ENCODE results near the gene MAML3. TPM values are rescaled to one million over a fixed set of nuclear protein-coding genes. Genes with fewer than 3 reads are reported as not detected.

MAML3 gene
- total RNA-seq, 1 donor from 2014 or later: 59.4 TPM

- Mint-ChIP-seq H3K27ac (ENCODE audit: unreplicated experiment) (peak overlapping the region; percentile 88), H3K36me3 (ENCODE audit: unreplicated experiment) (no peaks in the 10 kb centered on the region), H3K27me3 (ENCODE audit: unreplicated experiment) (peaks cover 12% of the 10 kb centered on the region), H3K4me3 (ENCODE audit: unreplicated experiment) (peak overlapping the region; percentile 50), H3K4me1 (ENCODE audit: low read depth, unreplicated experiment) (peaks cover 73% of the 10 kb centered on the region), H3K9me3 (ENCODE audit: unreplicated experiment) (peaks cover 15% of the 10 kb centered on the region)
- no peak for DNase-seq
- TF ChIP-seq CTCF (IDR thresholded peaks at IDR 0.05; ENCODE audit: partially characterized antibody, unreplicated experiment): no peak
Observed at GRCh38 chr4:140095694-140096482, 58.1 kb downstream of the MAML3 start.

- peak; percentile 34 for DNase-seq
- TF ChIP-seq CTCF (IDR thresholded peaks at IDR 0.05; ENCODE audit: partially characterized antibody, unreplicated experiment): no peak
- Mint-ChIP-seq H3K27ac (ENCODE audit: unreplicated experiment) (peak overlapping the region; percentile 88), H3K4me3 (ENCODE audit: unreplicated experiment) (peak overlapping the region; percentile 50), H3K9me3 (ENCODE audit: unreplicated experiment) (peaks cover 15% of the 10 kb centered on the region), H3K36me3 (ENCODE audit: unreplicated experiment) (no peaks in the 10 kb centered on the region), H3K4me1 (ENCODE audit: low read depth, unreplicated experiment) (peaks cover 67% of the 10 kb centered on the region), H3K27me3 (ENCODE audit: unreplicated experiment) (peaks cover 11% of the 10 kb centered on the region)
Observed at GRCh38 chr4:140094438-140095420, 59.3 kb downstream of the MAML3 start.

- H3K36me3 Mint-ChIP-seq (ENCODE audit: unreplicated experiment): no peaks in the 10 kb centered on the region
- H3K4me1 Mint-ChIP-seq (ENCODE audit: low read depth, unreplicated experiment): peaks cover 53% of the 10 kb centered on the region
- peak overlapping the region; percentile 86 for H3K27ac Mint-ChIP-seq (ENCODE audit: unreplicated experiment)
- TF ChIP-seq CTCF (IDR thresholded peaks at IDR 0.05; ENCODE audit: partially characterized antibody, unreplicated experiment): no peak
- H3K4me3 Mint-ChIP-seq (ENCODE audit: unreplicated experiment): peak overlapping the region; percentile 79
- H3K27me3 Mint-ChIP-seq (ENCODE audit: unreplicated experiment): peaks cover 11% of the 10 kb centered on the region
- peaks cover 15% of the 10 kb centered on the region for H3K9me3 Mint-ChIP-seq (ENCODE audit: unreplicated experiment)
- peak; percentile 83 for DNase-seq
Observed at GRCh38 chr4:140092094-140092851, 61.7 kb downstream of the MAML3 start.

- H3K36me3 Mint-ChIP-seq (ENCODE audit: unreplicated experiment): no peaks in the 10 kb centered on the region
- no peak for DNase-seq
- peaks cover 44% of the 10 kb centered on the region for H3K4me1 Mint-ChIP-seq (ENCODE audit: low read depth, unreplicated experiment)
- peaks cover 15% of the 10 kb centered on the region for H3K9me3 Mint-ChIP-seq (ENCODE audit: unreplicated experiment)
- peaks cover 11% of the 10 kb centered on the region for H3K27me3 Mint-ChIP-seq (ENCODE audit: unreplicated experiment)
- H3K4me3 Mint-ChIP-seq (ENCODE audit: unreplicated experiment): no peak overlapping the region
- H3K27ac Mint-ChIP-seq (ENCODE audit: unreplicated experiment): no peak overlapping the region
- TF ChIP-seq CTCF (IDR thresholded peaks at IDR 0.05; ENCODE audit: partially characterized antibody, unreplicated experiment): no peak
Observed at GRCh38 chr4:140091305-140091704, 62.7 kb downstream of the MAML3 start.
